ENCODE measurements around the gene REM2. TPM values are rescaled to one million over a fixed set of nuclear protein-coding genes. Genes with fewer than 3 reads are reported as not detected.

REM2 gene
- total RNA-seq, 4 donors from 2014 or later = 0.26 to 0.66 (median 0.38) TPM

DNA sequence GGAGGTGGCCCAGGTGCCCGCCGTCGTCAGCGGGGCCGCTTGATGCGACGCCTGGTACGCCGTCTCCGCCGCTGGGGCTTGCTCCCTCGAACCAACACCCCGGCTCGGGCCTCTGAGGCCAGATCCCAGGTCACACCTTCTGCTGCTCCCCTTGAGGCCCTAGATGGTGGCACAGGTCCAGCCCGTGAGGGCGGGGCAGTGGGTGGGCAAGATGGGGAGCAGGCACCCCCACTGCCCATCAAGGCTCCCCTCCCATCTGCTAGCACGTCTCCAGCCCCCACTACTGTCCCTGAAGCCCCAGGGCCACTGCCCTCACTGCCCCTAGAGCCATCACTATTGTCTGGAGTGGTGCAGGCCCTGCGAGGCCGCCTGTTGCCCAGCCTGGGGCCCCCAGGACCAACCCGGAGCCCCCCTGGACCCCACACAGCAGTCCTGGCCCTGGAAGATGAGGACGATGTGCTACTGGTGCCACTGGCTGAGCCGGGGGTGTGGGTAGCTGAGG is 6.0 kb upstream of the REM2 start:
- H3K4me1 ChIP-seq = peaks cover 17 to 40% (median 39%) of the 10 kb centered on the region in 4 donors
- TF ChIP-seq, protein P1, sequence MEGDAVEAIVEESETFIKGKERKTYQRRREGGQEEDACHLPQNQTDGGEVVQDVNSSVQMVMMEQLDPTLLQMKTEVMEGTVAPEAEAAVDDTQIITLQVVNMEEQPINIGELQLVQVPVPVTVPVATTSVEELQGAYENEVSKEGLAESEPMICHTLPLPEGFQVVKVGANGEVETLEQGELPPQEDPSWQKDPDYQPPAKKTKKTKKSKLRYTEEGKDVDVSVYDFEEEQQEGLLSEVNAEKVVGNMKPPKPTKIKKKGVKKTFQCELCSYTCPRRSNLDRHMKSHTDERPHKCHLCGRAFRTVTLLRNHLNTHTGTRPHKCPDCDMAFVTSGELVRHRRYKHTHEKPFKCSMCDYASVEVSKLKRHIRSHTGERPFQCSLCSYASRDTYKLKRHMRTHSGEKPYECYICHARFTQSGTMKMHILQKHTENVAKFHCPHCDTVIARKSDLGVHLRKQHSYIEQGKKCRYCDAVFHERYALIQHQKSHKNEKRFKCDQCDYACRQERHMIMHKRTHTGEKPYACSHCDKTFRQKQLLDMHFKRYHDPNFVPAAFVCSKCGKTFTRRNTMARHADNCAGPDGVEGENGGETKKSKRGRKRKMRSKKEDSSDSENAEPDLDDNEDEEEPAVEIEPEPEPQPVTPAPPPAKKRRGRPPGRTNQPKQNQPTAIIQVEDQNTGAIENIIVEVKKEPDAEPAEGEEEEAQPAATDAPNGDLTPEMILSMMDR (IDR thresholded peaks at IDR 0.05) = no peak
- TF ChIP-seq POLR2AphosphoS5 (IDR thresholded peaks at IDR 0.05) = no peak
- no peak for TF ChIP-seq POLR2A (IDR thresholded peaks at IDR 0.05; ENCODE audit: low read depth)
- no peak for TF ChIP-seq EP300 (IDR thresholded peaks at IDR 0.05)
- intact Hi-C loops (cut with DNase I) = loop anchor here (5.0 to 10.0 kb wide), 2 partner anchors 35 to 108 kb away; partner anchors contain the start of gene AJUBA
- H3K4me3 ChIP-seq = no peak overlapping the region
- no peak for DNase-seq (ENCODE audit: extremely low spot score)
- 92% methylated on average over 19 of the region's 22 CpGs for WGBS
- peaks cover 45 to 69% (median 68%) of the 10 kb centered on the region in 4 donors for H3K36me3 ChIP-seq
- no peak overlapping the region for H3K27ac ChIP-seq (replicated peaks in 1 of 4)
- no peaks in the 10 kb centered on the region for H3K9me3 ChIP-seq
- peaks cover 0 to under 1% (median 0%) of the 10 kb centered on the region in 4 donors for H3K27me3 ChIP-seq

DNA sequence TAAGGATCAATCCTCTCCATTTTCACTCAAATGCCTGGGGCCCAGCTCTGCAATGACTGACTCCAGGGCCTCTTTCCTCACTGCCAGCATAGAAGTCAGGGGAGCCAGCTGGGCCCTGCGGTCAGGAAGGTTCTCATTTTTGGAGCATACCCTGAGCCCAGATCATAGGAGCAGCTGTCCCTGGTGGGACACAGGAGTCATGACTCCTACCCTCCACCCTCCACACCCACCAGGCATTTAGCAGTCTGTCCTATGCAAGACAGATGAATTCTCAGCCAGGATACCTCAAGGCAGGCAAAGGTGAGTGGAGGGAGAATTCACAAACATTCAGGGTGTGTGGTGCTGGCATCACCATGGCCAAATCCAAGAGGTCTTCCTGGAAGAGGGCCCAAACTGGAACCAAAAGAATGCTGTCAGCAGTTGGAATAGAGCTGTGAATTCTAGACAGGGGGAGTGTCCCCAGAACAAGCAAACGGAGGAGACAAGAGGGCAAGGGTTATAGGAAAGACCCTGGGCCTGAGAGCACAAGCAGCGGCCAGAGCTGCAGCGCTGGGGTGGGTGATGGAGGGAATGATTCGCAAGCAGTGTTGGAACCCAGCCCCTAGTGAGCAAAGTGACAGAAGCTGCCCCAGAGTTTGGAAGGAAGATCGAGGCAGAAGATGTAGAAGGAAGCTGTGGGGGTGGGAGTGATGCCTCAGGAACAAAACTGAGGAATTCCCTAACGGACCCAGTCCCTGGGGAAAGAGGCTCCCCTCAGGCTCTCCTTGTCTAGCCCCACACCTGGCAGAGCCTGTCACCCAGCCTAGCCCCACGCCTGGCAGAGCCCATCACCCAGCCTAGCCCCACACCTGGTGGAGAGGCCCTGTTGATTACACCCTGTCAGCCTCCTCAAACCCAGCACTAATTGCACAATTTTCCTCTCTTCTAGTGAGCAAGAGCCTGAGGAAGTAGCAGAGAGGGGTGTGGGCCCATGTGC is 4.5 kb upstream of the REM2 start:
- intact Hi-C loops (cut with DNase I) = loop anchor here (5.0 to 10.0 kb wide), 2 partner anchors 34 to 106 kb away; partner anchors contain the start of gene AJUBA
- Histone ChIP-seq H3K36me3 (peaks cover 45 to 64% (median 62%) of the 10 kb centered on the region in 4 donors), H3K27ac (replicated peaks in 1 of 4) (no peak overlapping the region), H3K27me3 (peaks cover 0 to 5% (median 0%) of the 10 kb centered on the region in 4 donors), H3K4me1 (peaks cover 12 to 45% (median 43%) of the 10 kb centered on the region in 4 donors), H3K9me3 (no peaks in the 10 kb centered on the region), H3K4me3 (no peak overlapping the region)
- 74% methylated on average over 7 of the region's 8 CpGs for WGBS
- no peak for DNase-seq (ENCODE audit: extremely low spot score)
- TF ChIP-seq POLR2AphosphoS5 (IDR thresholded peaks at IDR 0.05) = no peak
- TF ChIP-seq, protein P1 (IDR thresholded peaks at IDR 0.05) = no peak
- no peak for TF ChIP-seq EP300 (IDR thresholded peaks at IDR 0.05)
- TF ChIP-seq POLR2A (IDR thresholded peaks at IDR 0.05; ENCODE audit: low read depth) = no peak

DNA sequence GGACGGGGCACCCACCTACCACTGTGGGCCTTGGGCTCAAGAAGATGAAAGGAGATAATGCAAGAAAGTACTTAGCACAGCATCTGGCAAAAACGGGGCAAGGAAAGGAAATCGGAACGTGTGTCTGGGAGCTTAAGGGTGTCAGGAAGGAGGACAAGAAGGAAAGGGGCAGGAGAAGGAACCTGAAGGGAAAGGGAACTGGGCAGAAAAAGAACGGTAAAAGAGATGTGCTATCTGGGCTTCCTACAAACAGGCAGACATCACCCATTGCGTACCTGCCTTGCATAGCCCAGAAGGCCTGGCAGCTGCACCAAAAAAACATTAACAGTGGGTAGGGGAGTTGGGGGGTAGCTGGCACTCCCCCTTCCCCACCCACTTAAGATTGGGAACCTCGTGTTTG is 958 bp upstream of the REM2 start:
- Histone ChIP-seq H3K36me3 (peaks cover 15 to 29% (median 27%) of the 10 kb centered on the region in 4 donors), H3K27ac (replicated peaks in 1 of 4) (no peak overlapping the region), H3K4me3 (no peak overlapping the region), H3K9me3 (no peaks in the 10 kb centered on the region), H3K27me3 (peaks cover 0 to 5% (median 0%) of the 10 kb centered on the region in 4 donors), H3K4me1 (peaks cover 13 to 29% (median 25%) of the 10 kb centered on the region in 4 donors)
- intact Hi-C loops (cut with DNase I) = no loop called here
- TF ChIP-seq POLR2AphosphoS5 (IDR thresholded peaks at IDR 0.05) = no peak
- TF ChIP-seq POLR2A (IDR thresholded peaks at IDR 0.05; ENCODE audit: low read depth) = no peak
- TF ChIP-seq EP300 (IDR thresholded peaks at IDR 0.05) = no peak
- TF ChIP-seq, protein P1 (IDR thresholded peaks at IDR 0.05) = no peak
- WGBS = 35% methylated on average over 7 of the region's 7 CpGs
- no peak for DNase-seq (ENCODE audit: extremely low spot score)

DNA sequence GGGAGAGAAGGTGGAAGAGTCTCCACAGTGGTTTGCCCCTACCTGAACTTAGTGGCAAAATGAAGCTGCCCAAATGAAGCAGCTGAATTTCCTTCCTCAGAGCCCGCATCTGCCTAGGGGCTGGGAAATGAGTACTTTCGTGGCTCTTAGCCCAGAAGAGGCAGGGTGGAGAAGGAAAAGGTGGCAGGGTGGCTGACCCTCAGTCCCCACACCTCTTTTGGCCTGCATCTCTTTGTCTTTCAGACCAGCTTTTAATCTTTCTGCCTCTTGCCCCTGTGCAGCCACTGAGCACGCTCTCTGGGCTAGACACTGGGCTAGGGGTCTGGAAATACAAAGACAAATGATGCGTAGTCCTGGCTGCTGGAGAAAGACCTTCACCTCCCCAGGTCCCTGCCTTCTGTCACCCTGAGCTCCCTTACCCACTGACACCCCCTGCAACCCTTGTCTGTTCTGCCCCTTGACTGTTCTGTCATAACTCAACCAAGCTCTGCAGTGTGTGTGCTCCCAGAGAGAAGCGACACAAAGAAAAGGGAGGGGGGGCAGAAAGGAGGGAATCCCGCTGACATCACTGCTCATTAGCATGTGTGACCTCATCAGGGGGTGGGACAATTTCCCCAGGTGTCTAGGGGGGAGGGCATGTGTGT is 371 bp upstream of the REM2 start:
- TF ChIP-seq EP300 (IDR thresholded peaks at IDR 0.05) (no peak), POLR2AphosphoS5 (IDR thresholded peaks at IDR 0.05) (peak in 1 of 2 donors; percentile 44)
- no peaks in the 10 kb centered on the region for H3K9me3 ChIP-seq
- H3K4me3 ChIP-seq = no peak overlapping the region
- H3K4me1 ChIP-seq = peaks cover 19 to 35% (median 31%) of the 10 kb centered on the region in 4 donors
- H3K27me3 ChIP-seq = peaks cover 0 to 5% (median 0%) of the 10 kb centered on the region in 4 donors
- intact Hi-C loops (cut with DNase I) = no loop called here
- DNase-seq (ENCODE audit: extremely low spot score) = no peak
- H3K27ac ChIP-seq (replicated peaks in 1 of 4) = no peak overlapping the region
- WGBS = 27% methylated on average over 6 of the region's 6 CpGs
- H3K36me3 ChIP-seq = peaks cover 9 to 23% (median 21%) of the 10 kb centered on the region in 4 donors

Measured in esophagus muscularis mucosa (tissue), 4 donors.